ENCODE measurements around the gene IFRD1.
A peak's percentile ranks its signal among the peaks of the same experiment; 100 is the strongest.

The IFRD1 gene

GRCh38 chr7:112449902-112450806, at the start of gene IFRD1:
TSS of gene IFRD1 (plus strand) at chr7:112450460. CDS start at chr7:112450689, 229 bp downstream.
- DNase-seq (ENCODE audit: low read depth) = peak; percentile 97

- DNase-seq (ENCODE audit: low read depth) = no peak
These were observed 45.9 kb upstream of the IFRD1 start for GRCh38 chr7:112404321-112404720.

GRCh38 chr7:112405286-112405685, 45.0 kb upstream of the IFRD1 start:
- no peak for DNase-seq (ENCODE audit: low read depth)

- DNase-seq (ENCODE audit: low read depth) = peak; percentile 37
These were observed 43.0 kb upstream of the IFRD1 start for GRCh38 chr7:112407261-112407660.

- DNase-seq (ENCODE audit: low read depth) = peak; percentile 82
These were observed 40.2 kb upstream of the IFRD1 start for GRCh38 chr7:112410092-112410491.

GRCh38 chr7:112411186-112411795, 39.0 kb upstream of the IFRD1 start:
- peak; percentile 49 for DNase-seq (ENCODE audit: low read depth)

GRCh38 chr7:112414855-112415490, 35.3 kb upstream of the IFRD1 start:
- peak; percentile 51 for DNase-seq (ENCODE audit: low read depth)

GRCh38 chr7:112416127-112416526, 34.1 kb upstream of the IFRD1 start:
- DNase-seq (ENCODE audit: low read depth) = peak; percentile 74

- no peak for DNase-seq (ENCODE audit: low read depth)
These were observed 30.6 kb upstream of the IFRD1 start for GRCh38 chr7:112419543-112420130.

GRCh38 chr7:112420236-112420861, 29.9 kb upstream of the IFRD1 start:
- peak; percentile 31 for DNase-seq (ENCODE audit: low read depth)

- no peak for DNase-seq (ENCODE audit: low read depth)
These were observed 28.4 kb upstream of the IFRD1 start for GRCh38 chr7:112421666-112422486.

GRCh38 chr7:112422842-112423496, 27.3 kb upstream of the IFRD1 start:
- peak; percentile 92 for DNase-seq (ENCODE audit: low read depth)

- DNase-seq (ENCODE audit: low read depth) = no peak
These were observed 26.3 kb upstream of the IFRD1 start for GRCh38 chr7:112423987-112424386.

- no peak for DNase-seq (ENCODE audit: low read depth)
These were observed 22.3 kb upstream of the IFRD1 start for GRCh38 chr7:112427984-112428383.

GRCh38 chr7:112428715-112429114, 21.5 kb upstream of the IFRD1 start:
- DNase-seq (ENCODE audit: low read depth) = no peak

GRCh38 chr7:112430649-112431048, 19.6 kb upstream of the IFRD1 start:
- no peak for DNase-seq (ENCODE audit: low read depth)

- DNase-seq (ENCODE audit: low read depth) = no peak
These were observed 18.5 kb upstream of the IFRD1 start for GRCh38 chr7:112431803-112432202.

GRCh38 chr7:112433289-112433688, 17.0 kb upstream of the IFRD1 start:
- DNase-seq (ENCODE audit: low read depth) = no peak

- DNase-seq (ENCODE audit: low read depth) = peak; percentile 71
These were observed 13.2 kb upstream of the IFRD1 start for GRCh38 chr7:112437072-112437471.

- no peak for DNase-seq (ENCODE audit: low read depth)
These were observed 10.8 kb upstream of the IFRD1 start for GRCh38 chr7:112439476-112439875.

GRCh38 chr7:112442210-112442609, 8.1 kb upstream of the IFRD1 start:
- no peak for DNase-seq (ENCODE audit: low read depth)
